ENCODE data around the gene ZAR1L.

Gene ZAR1L

GRCh38 chr13:32256243-32256642 is 58.9 kb downstream of the ZAR1L start:
- DNase-seq (ENCODE audit: low read depth in 4 of 4, low spot score in 1 of 4), result no peak

- no peak for DNase-seq (ENCODE audit: low read depth in 4 of 4, low spot score in 1 of 4)
Observed at GRCh38 chr13:32255724-32256109, 59.4 kb downstream of the ZAR1L start.

GRCh38 chr13:32254916-32255723 is 60.0 kb downstream of the ZAR1L start:
- no peak for DNase-seq (ENCODE audit: low read depth in 4 of 4, low spot score in 1 of 4)

GRCh38 chr13:32254416-32254815 is 60.7 kb downstream of the ZAR1L start:
- DNase-seq (ENCODE audit: low read depth in 4 of 4, low spot score in 1 of 4), result no peak

GRCh38 chr13:32253911-32254399 is 61.2 kb downstream of the ZAR1L start:
- no peak for DNase-seq (ENCODE audit: low read depth in 4 of 4, low spot score in 1 of 4)

Measured in stimulated activated CD4-positive, alpha-beta T cell treated with anti-CD3 and anti-CD28 coated beads, Interleukin-1b, Interleukin-23, amount 100 ng/mL, for 24 hours (primary cell).